NCI-H460 (cell line): Measurements from ENCODE around the gene ADH4. TPM values are rescaled to one million over a fixed set of nuclear protein-coding genes. Genes with fewer than 3 reads are reported as not detected.
A peak's percentile ranks its signal among the peaks of the same experiment; 100 is the strongest.
"Not testable (repeated sequence)": the region's sequence is repeated elsewhere in the genome, so short reads cannot be mapped to it uniquely, and the experiment has no call there.

Experiments used
- DNase-seq: peaks from one replicate; pipeline ENCODE4 v3.0.0-alpha.2; 2016; ENCODE audit warnings: low read depth; ENCODE audit errors: extremely low read depth
- total RNA-seq: library from RNA; depleted of rRNA; stranded (reverse); fragments of >200 nt; shearing (Covaris generic); gene quantifications from 2 replicates; pipeline ENCODE4 v1.2.3, GENCODE V29; 2014

Gene ADH4
- total RNA-seq, 1 experiment from 2014 or later: not detected

GRCh38 chr4:99135541-99136162 lies 8.4 kb downstream of the ADH4 start:
- DNase-seq: no peak

GRCh38 chr4:99134586-99134985 lies 9.5 kb downstream of the ADH4 start:
- no peak for DNase-seq

GRCh38 chr4:99131378-99131777 lies 12.7 kb downstream of the ADH4 start:
- no peak for DNase-seq

GRCh38 chr4:99126376-99126775 lies 17.7 kb downstream of the ADH4 start:
- no peak for DNase-seq

GRCh38 chr4:99121008-99121407 lies 23.1 kb downstream of the ADH4 start:
- no peak for DNase-seq

- no peak for DNase-seq
Observed at GRCh38 chr4:99120501-99120900, 23.6 kb downstream of the ADH4 start.

GRCh38 chr4:99117876-99118693 lies 26.0 kb downstream of the ADH4 start:
- DNase-seq: no peak

GRCh38 chr4:99117122-99117841 lies 26.8 kb downstream of the ADH4 start:
- DNase-seq: not testable (repeated sequence)

GRCh38 chr4:99109286-99109685 lies 34.8 kb downstream of the ADH4 start:
- DNase-seq: not testable (repeated sequence)

- no peak for DNase-seq
Observed at GRCh38 chr4:99104153-99104552, 39.9 kb downstream of the ADH4 start.

- no peak for DNase-seq
Observed at GRCh38 chr4:99103166-99103565, 40.9 kb downstream of the ADH4 start.

GRCh38 chr4:99102634-99103033 lies 41.5 kb downstream of the ADH4 start:
- no peak for DNase-seq

GRCh38 chr4:99100876-99101275 lies 43.2 kb downstream of the ADH4 start:
- DNase-seq: no peak

GRCh38 chr4:99099814-99100213 lies 44.3 kb downstream of the ADH4 start:
- DNase-seq: not testable (repeated sequence)

- DNase-seq: no peak
Observed at GRCh38 chr4:99099311-99099710, 44.8 kb downstream of the ADH4 start.

GRCh38 chr4:99091841-99092240 lies 52.3 kb downstream of the ADH4 start:
- not testable (repeated sequence) for DNase-seq

GRCh38 chr4:99091216-99091575 lies 52.9 kb downstream of the ADH4 start:
- DNase-seq: no peak

- no peak for DNase-seq
Observed at GRCh38 chr4:99090481-99091215, 53.4 kb downstream of the ADH4 start.

- peak; percentile 67 for DNase-seq
Observed at GRCh38 chr4:99088481-99089365, 55.4 kb downstream of the ADH4 start, which contains the start of gene ADH5. TSS of gene ADH5 (minus strand) at chr4:99088788. CDS start at chr4:99088700, 88 bp downstream.

- DNase-seq: peak; percentile 40
Observed at GRCh38 chr4:99088023-99088449, 56.1 kb downstream of the ADH4 start.
